ENCODE data around the gene TNFRSF18.

Gene TNFRSF18

GRCh38 chr1:1210726-1211540, 4.5 kb upstream of the TNFRSF18 start:
- DNase-seq, result no peak

- peak; percentile 37 for DNase-seq
Observed at GRCh38 chr1:1208713-1209433, 2.5 kb upstream of the TNFRSF18 start.

GRCh38 chr1:1207571-1207892, 1.1 kb upstream of the TNFRSF18 start:
- no peak for DNase-seq

GRCh38 chr1:1206966-1207531, 657 bp upstream of the TNFRSF18 start:
- DNase-seq, result no peak

- DNase-seq, result no peak
Observed at GRCh38 chr1:1205769-1206375, 520 bp downstream of the TNFRSF18 start.

- DNase-seq, result no peak
Observed at GRCh38 chr1:1204998-1205768, 1.2 kb downstream of the TNFRSF18 start.

- DNase-seq, result no peak
Observed at GRCh38 chr1:1204425-1204920, 1.9 kb downstream of the TNFRSF18 start.

DNA sequence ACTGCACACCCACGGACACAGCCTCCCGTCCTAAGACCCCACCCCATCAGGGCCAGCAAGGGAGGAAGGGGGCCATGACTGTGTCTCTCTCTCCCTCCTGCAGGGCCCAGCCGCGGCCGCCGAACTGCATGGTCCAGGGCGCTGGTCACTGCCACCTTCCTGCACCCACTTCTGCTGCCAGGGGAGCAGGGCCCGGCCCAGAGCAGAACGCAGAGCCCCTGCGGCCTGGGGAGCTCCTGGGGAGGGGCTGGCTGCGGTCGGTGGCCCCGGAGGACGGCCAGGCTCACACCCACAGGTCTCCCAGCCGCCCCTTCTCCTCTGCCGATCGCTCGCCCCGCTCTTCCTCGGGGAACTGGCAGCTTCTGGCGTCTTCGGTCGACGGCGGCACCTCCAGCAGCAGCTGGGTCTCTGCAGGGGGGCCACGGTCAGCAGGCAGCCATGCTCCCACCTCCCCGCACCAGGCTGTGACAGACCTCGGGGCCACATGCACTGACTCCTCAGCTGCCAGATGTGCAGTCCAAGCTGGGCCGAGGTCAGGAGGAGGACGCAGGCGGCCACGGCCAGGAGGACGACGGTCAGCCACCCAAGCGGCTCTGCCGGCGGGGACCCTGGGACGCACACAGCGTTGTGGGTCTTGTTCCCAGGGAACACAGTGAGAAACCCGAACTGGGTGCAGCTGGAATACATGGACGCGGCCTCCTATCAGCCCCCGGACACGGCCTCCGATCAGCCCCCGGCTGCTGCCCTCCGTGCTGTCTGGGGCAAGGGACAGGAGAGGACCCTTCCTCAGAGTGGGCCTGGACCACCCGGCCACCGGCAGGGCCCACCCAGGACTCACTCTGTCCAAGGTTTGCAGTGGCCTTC, 2.6 kb downstream of the TNFRSF18 start:
- DNase-seq, result no peak

DNA sequence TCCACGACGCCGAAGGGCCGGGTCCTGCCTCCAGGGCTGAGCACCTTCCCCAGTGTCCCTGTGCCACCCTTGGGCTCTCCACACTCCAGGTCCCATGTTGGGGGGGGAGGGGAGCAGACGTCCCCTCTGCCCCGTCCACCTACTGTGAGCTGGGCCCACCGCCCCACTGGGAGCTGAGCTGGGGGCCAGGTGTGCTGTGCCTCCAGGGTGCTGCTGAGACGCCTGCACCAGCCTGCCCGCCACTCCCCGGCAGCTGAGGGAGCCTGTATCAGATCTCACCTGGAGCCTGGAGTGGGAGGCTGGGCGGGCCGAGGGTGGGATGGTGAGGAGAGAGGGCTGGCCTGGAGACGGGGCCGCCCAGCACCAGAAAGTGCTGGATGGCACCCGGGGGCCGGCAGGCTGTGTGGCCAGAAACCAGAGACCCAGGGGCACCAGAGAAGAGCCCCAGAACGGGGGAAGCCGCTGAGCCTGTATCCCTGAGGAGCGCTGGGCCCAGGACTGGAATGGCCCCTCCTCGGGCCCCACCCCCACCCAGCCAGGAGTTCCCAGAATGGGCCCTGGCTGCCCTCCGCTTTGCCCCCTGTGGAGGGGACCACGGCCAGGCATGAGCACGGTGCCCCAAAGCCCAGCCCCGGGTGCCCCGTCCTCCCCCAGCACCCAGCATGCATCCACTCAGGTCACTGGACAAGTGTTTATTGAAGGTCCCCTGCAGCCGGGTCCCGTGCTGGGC, 3.4 kb downstream of the TNFRSF18 start:
- no peak for DNase-seq

GRCh38 chr1:1200876-1201810, 5.2 kb downstream of the TNFRSF18 start:
- DNase-seq, result peak; percentile 76

GRCh38 chr1:1199961-1200875, 6.2 kb downstream of the TNFRSF18 start:
- DNase-seq, result no peak

- DNase-seq, result no peak
Observed at GRCh38 chr1:1199141-1199960, 7.0 kb downstream of the TNFRSF18 start.

DNA sequence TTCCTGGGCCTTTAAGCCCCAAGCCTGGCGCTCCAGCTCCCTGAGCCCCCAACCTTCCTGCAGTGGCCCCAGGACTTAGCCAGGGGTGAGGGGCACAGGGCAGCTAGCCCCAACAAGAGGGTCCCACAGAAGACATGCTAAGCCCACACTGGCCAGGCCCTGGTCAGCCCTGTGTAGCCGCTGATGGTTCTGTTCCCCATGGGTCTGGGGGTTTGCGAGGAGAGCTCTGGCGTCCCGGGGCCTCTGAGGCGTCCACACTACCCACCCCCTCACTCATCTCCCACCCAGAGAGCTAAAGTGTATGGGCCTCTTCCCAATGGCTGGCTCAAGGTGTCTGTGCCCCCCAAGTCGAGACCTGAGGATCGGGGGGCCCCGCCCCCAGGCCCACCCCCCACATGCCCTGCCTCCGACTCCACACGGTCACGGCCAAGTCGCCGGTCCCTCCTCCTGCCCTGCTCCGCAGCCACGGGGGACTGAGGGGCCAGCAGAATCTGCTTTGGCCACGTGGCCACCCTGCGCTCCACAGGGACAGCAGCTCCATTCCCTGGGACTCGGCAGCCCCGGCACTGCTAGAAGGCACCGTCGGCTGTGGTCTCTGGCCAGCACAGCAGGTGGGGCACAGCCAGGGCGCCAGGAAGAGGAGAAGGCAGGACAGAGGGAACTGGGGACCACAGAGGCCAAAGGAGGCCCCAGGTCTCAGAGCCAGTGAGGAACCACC, 7.8 kb downstream of the TNFRSF18 start:
- no peak for DNase-seq

- DNase-seq, result no peak
Observed at GRCh38 chr1:1197551-1198422, 8.6 kb downstream of the TNFRSF18 start.

DNA sequence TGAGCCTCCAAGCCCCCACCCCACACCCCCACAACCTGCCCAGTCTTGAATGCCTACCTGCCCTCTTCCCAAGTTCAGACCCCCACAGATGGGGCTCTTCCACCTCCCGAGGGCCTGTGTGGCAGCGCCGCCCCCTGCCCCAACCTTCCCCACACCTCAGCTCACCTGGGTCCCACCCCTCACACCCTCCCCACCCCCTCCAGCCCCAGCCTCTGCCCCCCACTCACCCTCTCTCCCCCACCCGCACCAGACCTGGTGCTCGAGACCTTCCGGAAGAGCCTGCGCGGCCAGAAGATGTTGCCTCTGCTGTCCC, 9.2 kb downstream of the TNFRSF18 start:
- no peak for DNase-seq
